Thyroid gland (tissue), 4 donors: ENCODE results near the gene CDKN2C.

Experiments used
- CTCF ChIP-seq, 6 experiments: fragments of 200-600 bp in 3 of 6; fragments of 450-650 bp in 3 of 6; sonication (generic) in 3 of 6; IDR thresholded peaks; one replicate each; pipeline ENCODE4 v1.5.1; 2016 to 2019; ENCODE audit warnings: antibody characterized with exemption in 6 of 6, mild to moderate bottlenecking in 2 of 6, inconsistent platforms in 1 of 6, moderate library complexity in 1 of 6
- POLR2A ChIP-seq, 2 donors: fragments of 450-650 bp; IDR thresholded peaks; one replicate each; pipeline ENCODE4 v1.6.1; 2017; ENCODE audit warnings: antibody characterized with exemption in 2 of 2, mild to moderate bottlenecking in 2 of 2, moderate library complexity in 1 of 2

- TF ChIP-seq CTCF (IDR thresholded peaks at IDR 0.05) (no peak), POLR2A (IDR thresholded peaks at IDR 0.05) (no peak)
Measured at GRCh38 chr1:50964863-50965262, 5.2 kb upstream of the CDKN2C start.
